Activated naive CD4-positive, alpha-beta T cell treated with anti-CD3 and anti-CD28 coated beads, Interleukin-2, amount 50 U/mL, for 24 hours (primary cell): ENCODE measurements around the gene SCNN1B.
"Not testable (repeated sequence)": the region's sequence is repeated elsewhere in the genome, so short reads cannot be mapped to it uniquely, and the experiment has no call there.

Experiments used
- H3K27ac Mint-ChIP-seq: one replicate; pipeline ENCODE4 v1.8.0; 2021; ENCODE audit warnings: mild to moderate bottlenecking, mixed read lengths
- H3K27me3 Mint-ChIP-seq: one replicate; pipeline ENCODE4 v1.8.0; 2021; ENCODE audit warnings: mixed read lengths
- H3K36me3 Mint-ChIP-seq: one replicate; pipeline ENCODE4 v1.8.0; 2021; ENCODE audit warnings: mixed read lengths
- H3K4me1 Mint-ChIP-seq: one replicate; pipeline ENCODE4 v1.8.0; 2021; ENCODE audit warnings: mixed read lengths
- H3K4me3 Mint-ChIP-seq: one replicate; pipeline ENCODE4 v1.8.0; 2021; ENCODE audit warnings: mild to moderate bottlenecking, mixed read lengths
- H3K9me3 Mint-ChIP-seq: one replicate; pipeline ENCODE4 v1.8.0; 2021; ENCODE audit warnings: mixed read lengths

SCNN1B gene

GRCh38 chr16:23280483-23280967, 21.6 kb upstream of the SCNN1B start:
- Mint-ChIP-seq H3K4me3 (no peak overlapping the region), H3K9me3 (no peaks in the 10 kb centered on the region), H3K36me3 (no peaks in the 10 kb centered on the region), H3K27me3 (peaks cover 23% of the 10 kb centered on the region), H3K4me1 (no peaks in the 10 kb centered on the region), H3K27ac (no peak overlapping the region)

- H3K27ac Mint-ChIP-seq: no peak overlapping the region
- H3K36me3 Mint-ChIP-seq: no peaks in the 10 kb centered on the region
- H3K4me3 Mint-ChIP-seq: no peak overlapping the region
- H3K27me3 Mint-ChIP-seq: peaks cover 16% of the 10 kb centered on the region
- no peaks in the 10 kb centered on the region for H3K4me1 Mint-ChIP-seq
- H3K9me3 Mint-ChIP-seq: no peaks in the 10 kb centered on the region
These were observed 19.5 kb upstream of the SCNN1B start for GRCh38 chr16:23282568-23282967.

GRCh38 chr16:23283571-23283970, 18.5 kb upstream of the SCNN1B start:
- H3K27me3 Mint-ChIP-seq: peaks cover 13% of the 10 kb centered on the region
- H3K27ac Mint-ChIP-seq: no peak overlapping the region
- no peaks in the 10 kb centered on the region for H3K9me3 Mint-ChIP-seq
- H3K4me1 Mint-ChIP-seq: no peaks in the 10 kb centered on the region
- H3K36me3 Mint-ChIP-seq: no peaks in the 10 kb centered on the region
- H3K4me3 Mint-ChIP-seq: no peak overlapping the region

GRCh38 chr16:23284584-23284983, 17.5 kb upstream of the SCNN1B start:
- Mint-ChIP-seq H3K27ac (no peak overlapping the region), H3K4me3 (no peak overlapping the region), H3K36me3 (no peaks in the 10 kb centered on the region), H3K9me3 (no peaks in the 10 kb centered on the region), H3K27me3 (peaks cover 11% of the 10 kb centered on the region), H3K4me1 (no peaks in the 10 kb centered on the region)

- Mint-ChIP-seq H3K27ac (no peak overlapping the region), H3K9me3 (no peaks in the 10 kb centered on the region), H3K4me1 (no peaks in the 10 kb centered on the region), H3K36me3 (no peaks in the 10 kb centered on the region), H3K27me3 (peaks cover 7% of the 10 kb centered on the region), H3K4me3 (no peak overlapping the region)
These were observed 16.0 kb upstream of the SCNN1B start for GRCh38 chr16:23286131-23286532.

- H3K36me3 Mint-ChIP-seq: no peaks in the 10 kb centered on the region
- no peaks in the 10 kb centered on the region for H3K4me1 Mint-ChIP-seq
- H3K27ac Mint-ChIP-seq: no peak overlapping the region
- no peak overlapping the region for H3K4me3 Mint-ChIP-seq
- H3K27me3 Mint-ChIP-seq: peaks cover 2% of the 10 kb centered on the region
- H3K9me3 Mint-ChIP-seq: no peaks in the 10 kb centered on the region
These were observed 13.9 kb upstream of the SCNN1B start for GRCh38 chr16:23288209-23288608.

- no peak overlapping the region for H3K27ac Mint-ChIP-seq
- H3K4me3 Mint-ChIP-seq: no peak overlapping the region
- no peaks in the 10 kb centered on the region for H3K9me3 Mint-ChIP-seq
- no peaks in the 10 kb centered on the region for H3K4me1 Mint-ChIP-seq
- H3K36me3 Mint-ChIP-seq: no peaks in the 10 kb centered on the region
- peaks cover 5% of the 10 kb centered on the region for H3K27me3 Mint-ChIP-seq
These were observed 13.2 kb upstream of the SCNN1B start for GRCh38 chr16:23288726-23289512.

- H3K4me3 Mint-ChIP-seq: no peak overlapping the region
- no peaks in the 10 kb centered on the region for H3K4me1 Mint-ChIP-seq
- H3K27ac Mint-ChIP-seq: no peak overlapping the region
- no peaks in the 10 kb centered on the region for H3K36me3 Mint-ChIP-seq
- peaks cover 7% of the 10 kb centered on the region for H3K27me3 Mint-ChIP-seq
- H3K9me3 Mint-ChIP-seq: no peaks in the 10 kb centered on the region
These were observed 11.7 kb upstream of the SCNN1B start for GRCh38 chr16:23290189-23291062.

- Mint-ChIP-seq H3K4me1 (no peaks in the 10 kb centered on the region), H3K36me3 (no peaks in the 10 kb centered on the region), H3K27ac (no peak overlapping the region), H3K27me3 (peaks cover 12% of the 10 kb centered on the region), H3K9me3 (no peaks in the 10 kb centered on the region), H3K4me3 (no peak overlapping the region)
These were observed 9.1 kb upstream of the SCNN1B start for GRCh38 chr16:23293016-23293415.

- H3K27me3 Mint-ChIP-seq: peaks cover 12% of the 10 kb centered on the region
- H3K27ac Mint-ChIP-seq: no peak overlapping the region
- no peaks in the 10 kb centered on the region for H3K4me1 Mint-ChIP-seq
- H3K36me3 Mint-ChIP-seq: no peaks in the 10 kb centered on the region
- no peaks in the 10 kb centered on the region for H3K9me3 Mint-ChIP-seq
- H3K4me3 Mint-ChIP-seq: no peak overlapping the region
These were observed 7.8 kb upstream of the SCNN1B start for GRCh38 chr16:23294260-23294659.

- H3K9me3 Mint-ChIP-seq: no peaks in the 10 kb centered on the region
- no peak overlapping the region for H3K4me3 Mint-ChIP-seq
- H3K27ac Mint-ChIP-seq: no peak overlapping the region
- no peaks in the 10 kb centered on the region for H3K4me1 Mint-ChIP-seq
- peaks cover 26% of the 10 kb centered on the region for H3K27me3 Mint-ChIP-seq
- H3K36me3 Mint-ChIP-seq: no peaks in the 10 kb centered on the region
These were observed 5.1 kb upstream of the SCNN1B start for GRCh38 chr16:23296994-23297393.

- H3K4me1 Mint-ChIP-seq: no peaks in the 10 kb centered on the region
- H3K27ac Mint-ChIP-seq: no peak overlapping the region
- no peaks in the 10 kb centered on the region for H3K9me3 Mint-ChIP-seq
- H3K36me3 Mint-ChIP-seq: no peaks in the 10 kb centered on the region
- peaks cover 29% of the 10 kb centered on the region for H3K27me3 Mint-ChIP-seq
- no peak overlapping the region for H3K4me3 Mint-ChIP-seq
These were observed 3.7 kb upstream of the SCNN1B start for GRCh38 chr16:23298290-23298915.

GRCh38 chr16:23299815-23300214, 2.3 kb upstream of the SCNN1B start:
- H3K4me1 Mint-ChIP-seq, H3K9me3 Mint-ChIP-seq, H3K36me3 Mint-ChIP-seq, H3K27ac Mint-ChIP-seq, H3K4me3 Mint-ChIP-seq: not testable (repeated sequence)
- H3K27me3 Mint-ChIP-seq: peaks cover 29% of the 10 kb centered on the region

- peaks cover 26% of the 10 kb centered on the region for H3K27me3 Mint-ChIP-seq
- H3K4me1 Mint-ChIP-seq: no peaks in the 10 kb centered on the region
- no peak overlapping the region for H3K27ac Mint-ChIP-seq
- no peaks in the 10 kb centered on the region for H3K9me3 Mint-ChIP-seq
- no peaks in the 10 kb centered on the region for H3K36me3 Mint-ChIP-seq
- H3K4me3 Mint-ChIP-seq: no peak overlapping the region
These were observed 654 bp upstream of the SCNN1B start for GRCh38 chr16:23301251-23302044.

GRCh38 chr16:23303685-23304084, 1.6 kb downstream of the SCNN1B start:
- H3K4me3 Mint-ChIP-seq: no peak overlapping the region
- no peaks in the 10 kb centered on the region for H3K36me3 Mint-ChIP-seq
- no peaks in the 10 kb centered on the region for H3K9me3 Mint-ChIP-seq
- H3K27ac Mint-ChIP-seq: no peak overlapping the region
- no peaks in the 10 kb centered on the region for H3K4me1 Mint-ChIP-seq
- peaks cover 23% of the 10 kb centered on the region for H3K27me3 Mint-ChIP-seq
